AG10803 (cell line): Measurements from ENCODE around the gene CENPM.

Source experiments
- DNase-seq: peaks from one replicate; pipeline ENCODE4 v3.0.0; 2010; ENCODE audit warnings: low read depth
- H3K4me3 ChIP-seq: 2 replicates; pipeline ENCODE4 v1.5.1; 2011; ENCODE audit warnings: mild to moderate bottlenecking, low read length, control low read depth
- TF ChIP-seq, protein P1 (sequence below): conservative IDR thresholded peaks from 2 replicates; pipeline ENCODE4 v1.5.1; 2011; ENCODE audit warnings: mild to moderate bottlenecking, low read length, control low read depth, inconsistent platforms

Gene CENPM

GRCh38 chr22:41917375-41917902 lies 29.5 kb downstream of the CENPM start:
- TF ChIP-seq, protein P1, sequence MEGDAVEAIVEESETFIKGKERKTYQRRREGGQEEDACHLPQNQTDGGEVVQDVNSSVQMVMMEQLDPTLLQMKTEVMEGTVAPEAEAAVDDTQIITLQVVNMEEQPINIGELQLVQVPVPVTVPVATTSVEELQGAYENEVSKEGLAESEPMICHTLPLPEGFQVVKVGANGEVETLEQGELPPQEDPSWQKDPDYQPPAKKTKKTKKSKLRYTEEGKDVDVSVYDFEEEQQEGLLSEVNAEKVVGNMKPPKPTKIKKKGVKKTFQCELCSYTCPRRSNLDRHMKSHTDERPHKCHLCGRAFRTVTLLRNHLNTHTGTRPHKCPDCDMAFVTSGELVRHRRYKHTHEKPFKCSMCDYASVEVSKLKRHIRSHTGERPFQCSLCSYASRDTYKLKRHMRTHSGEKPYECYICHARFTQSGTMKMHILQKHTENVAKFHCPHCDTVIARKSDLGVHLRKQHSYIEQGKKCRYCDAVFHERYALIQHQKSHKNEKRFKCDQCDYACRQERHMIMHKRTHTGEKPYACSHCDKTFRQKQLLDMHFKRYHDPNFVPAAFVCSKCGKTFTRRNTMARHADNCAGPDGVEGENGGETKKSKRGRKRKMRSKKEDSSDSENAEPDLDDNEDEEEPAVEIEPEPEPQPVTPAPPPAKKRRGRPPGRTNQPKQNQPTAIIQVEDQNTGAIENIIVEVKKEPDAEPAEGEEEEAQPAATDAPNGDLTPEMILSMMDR, result no peak
- no peak for DNase-seq
- H3K4me3 ChIP-seq, result no peak overlapping the region

GRCh38 chr22:41916745-41917358 lies 30.1 kb downstream of the CENPM start:
- H3K4me3 ChIP-seq, result no peak overlapping the region
- TF ChIP-seq, protein P1, result no peak
- DNase-seq, result no peak

GRCh38 chr22:41915786-41916493 lies 31.0 kb downstream of the CENPM start:
- H3K4me3 ChIP-seq, result no peak overlapping the region
- TF ChIP-seq, protein P1, result no peak

GRCh38 chr22:41915035-41915785 lies 31.7 kb downstream of the CENPM start, which contains the start of gene SHISA8:
SHISA8 (minus strand) TSS chr22:41915074; CDS start chr22:41914667, 407 bp downstream.
- peak; percentile 16 for DNase-seq
- H3K4me3 ChIP-seq, result no peak within 1 kb of the TSS
- TF ChIP-seq, protein P1, result no peak

More at GRCh38 chr22:41915786-41916493, 31.0 kb downstream of the CENPM start:
- no peak for DNase-seq

GRCh38 chr22:41914611-41915034 lies 32.3 kb downstream of the CENPM start:
- DNase-seq, result no peak
- no peak overlapping the region for H3K4me3 ChIP-seq
- TF ChIP-seq, protein P1, result no peak

GRCh38 chr22:41913842-41914534 lies 33.0 kb downstream of the CENPM start:
- H3K4me3 ChIP-seq, result no peak overlapping the region
- no peak for DNase-seq
- TF ChIP-seq, protein P1, result no peak
